ENCODE data around the gene INTU. TPM values are rescaled to one million over a fixed set of nuclear protein-coding genes. Genes with fewer than 3 reads are reported as not detected.

INTU gene
- total and polyA plus RNA-seq, 10 donors, result 0.85 to 9.1 (median 3.7) TPM

Other genes with a start within 250 kb of the INTU start
- gene SLC25A31, start 97.4 kb downstream of the INTU start, total RNA-seq, result not detected
- under 1 TPM in 1 of 3 donors, not detected in 2; 0.07 TPM for gene SLC25A31, start 97.4 kb downstream of the INTU start, polyA plus RNA-seq
- 1 to 10 TPM in 6 of 7 donors, under 1 TPM in 1; 0.83 to 4.1 (median 3.5) TPM for gene HSPA4L, start 149.4 kb downstream of the INTU start, total RNA-seq
- under 1 TPM; 0.13 to 0.51 (median 0.24) TPM for gene HSPA4L, start 149.4 kb downstream of the INTU start, polyA plus RNA-seq
- gene PLK4, start 247.9 kb downstream of the INTU start, total RNA-seq, result 10 to 100 TPM in 1 of 7 donors, 1 to 10 TPM in 6; 2.3 to 10.4 (median 5.1) TPM
- 1 to 10 TPM; 1.9 to 4.0 (median 2.8) TPM for gene PLK4, start 247.9 kb downstream of the INTU start, polyA plus RNA-seq

Data from spleen (tissue), 10 donors.